ENCODE data around the gene MSL3. TPM values are rescaled to one million over a fixed set of nuclear protein-coding genes. Genes with fewer than 3 reads are reported as not detected.
A peak's percentile ranks its signal among the peaks of the same experiment; 100 is the strongest.

MSL3 gene
- total RNA-seq, 1 experiment from 2014 or later = 13.4 TPM

- no peak for DNase-seq (ENCODE audit: low spot score)
- peaks cover 13% of the 10 kb centered on the region for H3K4me1 Mint-ChIP-seq
Measured at GRCh38 chrX:11756354-11757318, 1.4 kb upstream of the MSL3 start.

More at GRCh38 chrX:11756354-11757318, 1.4 kb upstream of the MSL3 start:
- Mint-ChIP-seq H3K36me3 (no peaks in the 10 kb centered on the region), H3K27ac (no peak overlapping the region), H3K27me3 (ENCODE audit: low read depth) (peaks cover 24% of the 10 kb centered on the region), H3K4me3 (peak overlapping the region; percentile 56), H3K9me3 (no peaks in the 10 kb centered on the region)
- no peak for ATAC-seq
- CTCF ChIA-PET = interaction anchor here (0.5 to 3.3 kb wide), 5 partner anchors 18 to 1190 kb away, joined by 3 to 36 read pairs (median 8); partner anchors contain the start of gene ARHGAP6
- TF ChIP-seq SP1 (CRISPR knock-in tag; conservative IDR thresholded peaks at IDR 0.05) = no peak
- no peak for TF ChIP-seq FOXP4 (CRISPR knock-in tag; IDR thresholded peaks at IDR 0.05)
- no peak for TF ChIP-seq USF2 (CRISPR knock-in tag; IDR thresholded peaks at IDR 0.05)
- no peak for TF ChIP-seq RELA (CRISPR knock-in tag; IDR thresholded peaks at IDR 0.05; ENCODE audit: borderline replicate concordance)
- TF ChIP-seq TEAD1 (CRISPR knock-in tag; IDR thresholded peaks at IDR 0.05) = no peak
- TF ChIP-seq CDX4 (CRISPR knock-in tag; IDR thresholded peaks at IDR 0.05; ENCODE audit: borderline replicate concordance) = no peak
- no peak for TF ChIP-seq ZNF512 (CRISPR knock-in tag; IDR thresholded peaks at IDR 0.05; ENCODE audit: borderline replicate concordance)
- TF ChIP-seq E2F4 (CRISPR knock-in tag; IDR thresholded peaks at IDR 0.05; ENCODE audit: borderline replicate concordance, low read depth) = no peak
- no peak for TF ChIP-seq NFATC4 (CRISPR knock-in tag; IDR thresholded peaks at IDR 0.05)
- no peak for TF ChIP-seq NR1H2 (CRISPR knock-in tag; IDR thresholded peaks at IDR 0.05)
- no peak for TF ChIP-seq ARID4B (CRISPR knock-in tag; IDR thresholded peaks at IDR 0.05; ENCODE audit: borderline replicate concordance)
- TF ChIP-seq FOXK1 (CRISPR knock-in tag; IDR thresholded peaks at IDR 0.05) = no peak
- no peak for TF ChIP-seq NR2C2 (CRISPR knock-in tag; IDR thresholded peaks at IDR 0.05)
- TF ChIP-seq ZNF396 (CRISPR knock-in tag; IDR thresholded peaks at IDR 0.05; ENCODE audit: borderline replicate concordance) = no peak
- POLR2A ChIA-PET = interaction anchor here (1.1 kb wide), 1 partner anchor 34 kb away, joined by 3 read pairs; no protein-coding TSS in a partner anchor
